Measurements from ENCODE around the gene MARVELD3. TPM values are rescaled to one million over a fixed set of nuclear protein-coding genes. Genes with fewer than 3 reads are reported as not detected.

Gene MARVELD3
- total RNA-seq, 2 donors from 2014 or later, result not detected

DNA sequence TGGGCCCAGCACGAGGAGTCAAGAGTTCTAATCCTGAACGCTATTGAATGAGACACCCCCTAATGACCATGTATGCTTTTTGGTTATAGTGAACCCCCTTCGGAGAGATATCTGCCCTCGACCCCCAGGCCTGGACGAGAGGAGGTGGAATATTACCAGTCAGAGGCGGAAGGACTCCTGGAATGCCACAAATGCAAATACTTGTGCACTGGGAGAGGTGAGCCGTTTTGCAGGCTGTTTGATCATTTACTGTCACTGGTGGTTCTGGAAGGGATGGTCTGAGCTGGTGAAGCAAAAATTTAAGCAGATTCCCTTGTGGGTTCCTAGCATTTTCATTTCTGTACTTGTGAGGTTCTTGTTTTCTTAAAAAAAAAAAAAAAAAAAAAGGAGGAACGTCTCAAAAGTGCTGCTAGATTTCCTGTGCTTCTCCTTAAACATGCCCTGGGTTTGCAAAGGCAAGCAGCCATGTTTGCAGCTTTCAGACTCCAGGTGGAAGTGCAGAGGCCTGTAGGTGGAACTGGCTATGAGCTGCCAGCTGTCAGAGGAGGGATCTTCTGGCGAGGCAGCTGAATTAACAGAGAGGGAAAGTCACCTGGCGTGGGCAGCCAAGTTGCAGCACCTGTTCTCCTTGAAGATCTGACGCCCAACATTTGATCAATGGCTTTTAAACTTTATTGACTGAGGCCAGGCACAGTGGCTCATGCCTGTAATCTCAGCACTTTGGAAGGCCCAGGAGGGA is 3.5 kb downstream of the MARVELD3 start:
- H3K36me3 Mint-ChIP-seq (ENCODE audit: insufficient read depth in 2 of 2), result no peaks in the 10 kb centered on the region
- ATAC-seq (replicated peaks in 1 of 2) (no peak), DNase-seq (no peak)
- H3K27ac Mint-ChIP-seq, result no peak overlapping the region
- no peak overlapping the region for H3K4me3 Mint-ChIP-seq
- peaks cover 13% of the 10 kb centered on the region for H3K27me3 Mint-ChIP-seq (ENCODE audit: low read depth)
- no peaks in the 10 kb centered on the region for H3K4me1 Mint-ChIP-seq (ENCODE audit: low read depth)
- H3K9me3 Mint-ChIP-seq, result no peaks in the 10 kb centered on the region

DNA sequence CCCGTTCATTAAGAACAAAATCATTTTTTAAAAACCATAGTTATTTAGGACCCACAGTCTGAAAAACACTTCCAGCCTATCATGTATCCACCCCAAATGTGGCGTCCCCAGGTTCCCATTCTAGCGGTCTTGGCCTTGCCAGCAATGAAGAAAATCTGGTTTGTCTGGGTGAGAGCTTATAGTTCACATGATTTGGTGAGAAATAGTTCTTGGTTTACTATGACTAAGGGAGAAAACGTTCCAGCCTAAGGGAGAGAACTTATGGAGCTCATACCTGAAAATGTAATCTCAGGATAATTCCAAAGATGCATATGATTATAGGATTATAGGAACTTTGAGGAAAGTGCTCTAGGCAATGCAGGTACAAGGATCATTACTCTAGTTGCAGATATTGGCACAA is 4.8 kb downstream of the MARVELD3 start:
- DNase-seq (no peak), ATAC-seq (replicated peaks in 1 of 2) (no peak)
- Mint-ChIP-seq H3K9me3 (no peaks in the 10 kb centered on the region), H3K27me3 (ENCODE audit: low read depth) (peaks cover 13% of the 10 kb centered on the region), H3K27ac (no peak overlapping the region), H3K4me3 (no peak overlapping the region), H3K4me1 (ENCODE audit: low read depth) (no peaks in the 10 kb centered on the region), H3K36me3 (ENCODE audit: insufficient read depth in 2 of 2) (no peaks in the 10 kb centered on the region)

DNA sequence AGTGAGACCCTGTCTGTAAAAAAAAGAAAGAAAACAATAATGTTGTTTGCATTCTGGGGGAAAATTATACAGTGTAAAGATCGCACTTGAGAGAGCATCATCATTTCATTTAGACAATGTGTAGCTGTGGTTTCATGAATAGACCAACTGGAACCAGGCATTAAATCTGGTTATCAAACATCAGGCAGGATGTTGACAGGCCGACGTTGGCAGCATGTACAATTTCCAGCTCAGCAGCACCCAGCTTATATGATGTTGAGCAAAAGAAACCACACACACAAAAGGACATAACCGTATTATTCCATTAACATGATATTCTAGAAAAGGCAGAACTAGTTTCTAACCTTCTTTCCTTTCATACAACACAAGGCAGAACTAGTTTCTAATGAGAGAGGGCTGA is 5.8 kb downstream of the MARVELD3 start:
- no peaks in the 10 kb centered on the region for H3K36me3 Mint-ChIP-seq (ENCODE audit: insufficient read depth in 2 of 2)
- DNase-seq, result no peak

GRCh38 chr16:71635632-71636031 is 9.6 kb downstream of the MARVELD3 start:
- H3K27me3 Mint-ChIP-seq (ENCODE audit: low read depth), result no peaks in the 10 kb centered on the region
- no peak overlapping the region for H3K27ac Mint-ChIP-seq
- ATAC-seq (replicated peaks in 1 of 2) (no peak), DNase-seq (no peak)
- no peaks in the 10 kb centered on the region for H3K36me3 Mint-ChIP-seq (ENCODE audit: insufficient read depth in 2 of 2)
- no peak overlapping the region for H3K4me3 Mint-ChIP-seq
- H3K4me1 Mint-ChIP-seq (ENCODE audit: low read depth), result no peaks in the 10 kb centered on the region
- H3K9me3 Mint-ChIP-seq, result no peaks in the 10 kb centered on the region

More for the DNA sequence above, 5.8 kb downstream of the MARVELD3 start:
- H3K4me1 Mint-ChIP-seq (ENCODE audit: low read depth), result no peaks in the 10 kb centered on the region
- ATAC-seq (replicated peaks in 1 of 2), result no peak
- no peak overlapping the region for H3K4me3 Mint-ChIP-seq
- no peaks in the 10 kb centered on the region for H3K9me3 Mint-ChIP-seq
- no peak overlapping the region for H3K27ac Mint-ChIP-seq
- peaks cover 13% of the 10 kb centered on the region for H3K27me3 Mint-ChIP-seq (ENCODE audit: low read depth)

DNA sequence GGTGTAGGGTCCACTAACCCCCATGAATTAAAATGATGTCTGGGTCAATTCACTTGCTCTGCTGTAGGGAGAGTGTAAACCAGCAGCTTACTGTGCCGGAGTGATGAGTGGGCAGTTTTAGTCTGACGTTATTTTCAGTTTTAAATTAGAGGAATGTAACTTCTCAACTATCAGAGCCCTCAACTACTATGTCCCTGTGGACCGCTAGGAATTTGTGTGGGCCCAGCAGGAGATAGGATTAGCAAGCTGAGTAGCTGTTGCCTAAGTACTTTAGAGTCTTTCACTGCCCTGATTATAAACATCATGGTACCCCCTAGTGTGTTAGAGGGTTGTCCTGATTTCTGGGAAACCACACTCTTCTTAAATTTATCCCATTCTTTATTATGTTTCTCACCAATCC is 11.4 kb downstream of the MARVELD3 start:
- ATAC-seq (replicated peaks in 1 of 2) (no peak), DNase-seq (no peak)
- H3K36me3 Mint-ChIP-seq (ENCODE audit: insufficient read depth in 2 of 2), result no peaks in the 10 kb centered on the region
- H3K27ac Mint-ChIP-seq, result no peak overlapping the region
- H3K4me1 Mint-ChIP-seq (ENCODE audit: low read depth), result no peaks in the 10 kb centered on the region
- no peaks in the 10 kb centered on the region for H3K9me3 Mint-ChIP-seq
- no peaks in the 10 kb centered on the region for H3K27me3 Mint-ChIP-seq (ENCODE audit: low read depth)
- H3K4me3 Mint-ChIP-seq, result no peak overlapping the region

DNA sequence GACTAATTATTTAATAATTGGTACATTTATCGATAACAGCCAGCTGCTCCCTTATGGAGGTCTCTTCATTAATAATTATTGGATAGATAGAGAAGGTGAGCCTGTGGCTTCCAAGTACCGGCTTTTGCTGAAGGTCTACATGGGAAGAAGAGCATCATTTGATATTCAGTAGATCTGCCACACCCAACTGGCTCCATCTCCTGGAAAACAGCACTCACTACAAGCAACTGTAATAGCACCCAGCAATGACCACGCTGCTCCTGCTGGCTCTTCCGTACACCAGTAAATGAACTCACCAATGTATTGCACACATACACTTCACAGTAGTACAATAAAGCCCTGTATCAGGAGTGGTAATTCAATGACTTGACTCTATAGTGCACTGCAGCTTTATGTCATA is 19.5 kb downstream of the MARVELD3 start:
- H3K27me3 Mint-ChIP-seq (ENCODE audit: low read depth), result no peaks in the 10 kb centered on the region

GRCh38 chr16:71647391-71647790 is 21.4 kb downstream of the MARVELD3 start:
- H3K27ac Mint-ChIP-seq, result no peak overlapping the region
- H3K4me3 Mint-ChIP-seq, result no peak overlapping the region
- no peaks in the 10 kb centered on the region for H3K4me1 Mint-ChIP-seq (ENCODE audit: low read depth)
- H3K36me3 Mint-ChIP-seq (ENCODE audit: insufficient read depth in 2 of 2), result no peaks in the 10 kb centered on the region
- ATAC-seq (replicated peaks in 1 of 2) (no peak), DNase-seq (no peak)
- H3K27me3 Mint-ChIP-seq (ENCODE audit: low read depth), result no peaks in the 10 kb centered on the region
- no peaks in the 10 kb centered on the region for H3K9me3 Mint-ChIP-seq

More for the DNA sequence above, 19.5 kb downstream of the MARVELD3 start:
- H3K36me3 Mint-ChIP-seq (ENCODE audit: insufficient read depth in 2 of 2), result no peaks in the 10 kb centered on the region
- DNase-seq, result no peak
- no peak overlapping the region for H3K4me3 Mint-ChIP-seq
- H3K9me3 Mint-ChIP-seq, result no peaks in the 10 kb centered on the region
- no peak overlapping the region for H3K27ac Mint-ChIP-seq
- H3K4me1 Mint-ChIP-seq (ENCODE audit: low read depth), result no peaks in the 10 kb centered on the region
- ATAC-seq (replicated peaks in 1 of 2), result no peak

- H3K9me3 Mint-ChIP-seq, result no peaks in the 10 kb centered on the region
- H3K27me3 Mint-ChIP-seq (ENCODE audit: low read depth), result no peaks in the 10 kb centered on the region
- H3K4me3 Mint-ChIP-seq, result no peak overlapping the region
- DNase-seq (no peak), ATAC-seq (replicated peaks in 1 of 2) (no peak)
- peak overlapping the region; percentile 65 for H3K27ac Mint-ChIP-seq
- no peaks in the 10 kb centered on the region for H3K36me3 Mint-ChIP-seq (ENCODE audit: insufficient read depth in 2 of 2)
- H3K4me1 Mint-ChIP-seq (ENCODE audit: low read depth), result no peaks in the 10 kb centered on the region
Observed at GRCh38 chr16:71648162-71648561, 22.2 kb downstream of the MARVELD3 start.

DNA sequence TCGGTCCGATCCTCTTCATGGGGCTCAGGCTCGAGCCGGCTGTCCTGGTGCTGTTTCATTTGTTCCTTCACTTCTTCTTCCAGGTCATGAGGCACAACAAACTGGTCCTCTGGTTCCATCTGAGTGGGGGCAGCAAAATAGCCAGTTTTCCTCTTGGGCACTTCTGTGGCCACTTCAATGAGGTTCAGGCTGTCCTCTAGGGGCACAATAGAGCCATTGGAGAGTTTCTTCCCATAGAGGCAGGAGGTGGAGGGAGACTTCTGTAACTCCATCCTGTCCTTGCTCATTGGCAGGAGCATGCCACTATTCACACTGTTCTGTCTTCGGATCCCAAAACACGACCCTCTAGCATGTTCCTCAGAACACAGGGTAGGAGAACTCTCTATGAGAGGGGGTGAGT is 22.9 kb downstream of the MARVELD3 start:
- Mint-ChIP-seq H3K9me3 (no peaks in the 10 kb centered on the region), H3K4me3 (no peak overlapping the region), H3K36me3 (ENCODE audit: insufficient read depth in 2 of 2) (no peaks in the 10 kb centered on the region), H3K27me3 (ENCODE audit: low read depth) (no peaks in the 10 kb centered on the region), H3K27ac (no peak overlapping the region), H3K4me1 (ENCODE audit: low read depth) (no peaks in the 10 kb centered on the region)
- no peak for DNase-seq
- ATAC-seq (replicated peaks in 1 of 2), result no peak

- no peak for DNase-seq
- H3K4me1 Mint-ChIP-seq (ENCODE audit: low read depth), result no peaks in the 10 kb centered on the region
- no peak for ATAC-seq (replicated peaks in 1 of 2)
- no peak overlapping the region for H3K27ac Mint-ChIP-seq
- H3K9me3 Mint-ChIP-seq, result no peaks in the 10 kb centered on the region
- no peaks in the 10 kb centered on the region for H3K36me3 Mint-ChIP-seq (ENCODE audit: insufficient read depth in 2 of 2)
- no peaks in the 10 kb centered on the region for H3K27me3 Mint-ChIP-seq (ENCODE audit: low read depth)
- no peak overlapping the region for H3K4me3 Mint-ChIP-seq
Observed at GRCh38 chr16:71649704-71650103, 23.7 kb downstream of the MARVELD3 start.

DNA sequence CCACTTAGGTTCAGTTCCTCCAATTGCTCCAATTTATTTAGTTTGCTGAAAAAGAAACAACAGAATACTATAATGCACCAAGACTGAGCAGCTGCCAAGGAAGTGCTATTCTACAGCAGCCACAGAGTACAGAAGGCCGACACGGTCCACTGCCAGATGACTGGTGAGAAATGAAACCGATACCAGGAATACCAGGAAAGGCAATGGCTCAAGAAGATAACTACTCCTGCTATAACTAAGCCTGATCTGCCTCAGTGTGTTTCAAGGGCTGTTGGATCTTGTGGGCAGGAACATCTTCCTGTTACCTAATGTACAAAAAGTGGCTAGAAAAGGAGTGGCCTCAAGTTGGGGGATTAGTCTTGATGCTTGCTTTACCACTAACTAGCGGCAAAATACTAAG is 32.8 kb downstream of the MARVELD3 start:
- Mint-ChIP-seq H3K4me1 (ENCODE audit: low read depth) (no peaks in the 10 kb centered on the region), H3K9me3 (no peaks in the 10 kb centered on the region), H3K27ac (no peak overlapping the region), H3K27me3 (ENCODE audit: low read depth) (no peaks in the 10 kb centered on the region), H3K4me3 (no peak overlapping the region), H3K36me3 (ENCODE audit: insufficient read depth in 2 of 2) (peaks cover 0 to 3% of the 10 kb centered on the region in 2 donors)
- no peak for ATAC-seq (replicated peaks in 1 of 2)
- no peak for DNase-seq

GRCh38 chr16:71659471-71659870 is 33.5 kb downstream of the MARVELD3 start:
- Mint-ChIP-seq H3K9me3 (no peaks in the 10 kb centered on the region), H3K27ac (no peak overlapping the region), H3K4me1 (ENCODE audit: low read depth) (no peaks in the 10 kb centered on the region), H3K36me3 (ENCODE audit: insufficient read depth in 2 of 2) (peaks cover 0 to 3% of the 10 kb centered on the region in 2 donors), H3K27me3 (ENCODE audit: low read depth) (no peaks in the 10 kb centered on the region), H3K4me3 (no peak overlapping the region)
- ATAC-seq (replicated peaks in 1 of 2) (no peak), DNase-seq (no peak)

DNA sequence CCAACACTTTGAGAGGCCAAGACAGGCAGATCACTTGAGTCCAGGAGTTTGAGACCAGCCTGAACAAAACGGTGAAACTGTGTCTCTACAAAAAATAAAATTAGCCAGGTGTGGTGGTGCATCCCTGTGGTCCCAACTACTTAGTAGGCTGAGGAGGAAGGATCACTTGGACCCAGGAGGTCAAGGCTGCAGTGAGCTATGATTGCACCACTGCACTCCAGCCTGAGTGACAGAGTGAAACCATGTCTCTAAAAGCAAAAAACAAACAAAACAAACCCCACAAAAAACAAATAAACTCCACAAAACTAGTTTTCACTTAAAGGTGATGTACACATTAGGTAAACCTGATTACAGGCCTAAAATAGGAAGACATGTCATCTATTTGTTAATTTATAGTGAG is 40.3 kb downstream of the MARVELD3 start:
- Mint-ChIP-seq H3K36me3 (ENCODE audit: insufficient read depth in 2 of 2) (peaks cover 0 to 14% of the 10 kb centered on the region in 2 donors), H3K27me3 (ENCODE audit: low read depth) (no peaks in the 10 kb centered on the region), H3K4me1 (ENCODE audit: low read depth) (no peaks in the 10 kb centered on the region), H3K4me3 (no peak overlapping the region), H3K27ac (no peak overlapping the region), H3K9me3 (no peaks in the 10 kb centered on the region)
- DNase-seq (no peak), ATAC-seq (replicated peaks in 1 of 2) (no peak)

Measured in activated T-cell treated with anti-CD3 and anti-CD28 coated beads, Interleukin-2, amount 50 U/mL, for 72 hours (primary cell).